H1 (cell line): ENCODE data around the gene GAPDH.

ENCODE experiments used
- ATF2 ChIP-seq: IDR thresholded peaks from 2 replicates; pipeline ENCODE4 v1.6.1; 2012; ENCODE audit warnings: low read length, inconsistent platforms
- CBX5 ChIP-seq: fragments of 300-800, 300-1000 bp; sonication (generic); IDR thresholded peaks from 2 replicates; pipeline ENCODE4 v1.7.1; 2016; ENCODE audit warnings: antibody characterized with exemption, low read length, low read depth
- CREB1 ChIP-seq: IDR thresholded peaks from 2 replicates; pipeline ENCODE4 v1.6.1; 2012; ENCODE audit warnings: inconsistent platforms
- CTCF ChIP-seq, 3 experiments: IDR thresholded peaks; 1 replicate in 2 of 3; 2 replicates in 1 of 3; pipeline versions ENCODE4 v1.5.1 to v1.6.1; 2011; ENCODE audit warnings: low read length in 3 of 3, mild to moderate bottlenecking in 3 of 3, inconsistent platforms in 2 of 3, low read depth in 1 of 3, moderate library complexity in 1 of 3; ENCODE audit not compliant: insufficient read depth in 1 of 3; ENCODE audit errors: control extremely low read depth in 1 of 3
- EGR1 ChIP-seq: IDR thresholded peaks from 2 replicates; pipeline ENCODE4 v1.6.1; 2011; ENCODE audit warnings: low read depth, low read length, borderline replicate concordance
- EZH2 ChIP-seq: fragments of 200-600 bp; sonication (generic); IDR thresholded peaks from 2 replicates; pipeline ENCODE4 v1.7.1; 2012; ENCODE audit warnings: low read depth, mild to moderate bottlenecking, moderate library complexity, low read length, inconsistent platforms; ENCODE audit not compliant: severe bottlenecking
- POLR2A ChIP-seq, 2 experiments: IDR thresholded peaks; 1 replicate in 1 of 2; 2 replicates in 1 of 2; pipeline ENCODE4 v1.6.1; 2011; ENCODE audit warnings: low read depth in 2 of 2, low read length in 2 of 2, mild to moderate bottlenecking in 2 of 2; ENCODE audit errors: control extremely low read depth in 1 of 2
- POLR2AphosphoS5 ChIP-seq: IDR thresholded peaks from 2 replicates; pipeline ENCODE4 v1.6.1; 2011; ENCODE audit warnings: low read depth, low read length

GRCh38 chr12:6555018-6555691, 20.8 kb downstream of the GAPDH start:
- TF ChIP-seq POLR2A (IDR thresholded peaks at IDR 0.05; ENCODE audit: control extremely low read depth in 1 of 2, low read depth in 2 of 2, low read length in 2 of 2) (no peak), CREB1 (no peak), CTCF (IDR thresholded peaks at IDR 0.05; ENCODE audit: control extremely low read depth in 1 of 3, insufficient read depth in 1 of 3, low read depth in 1 of 3, low read length in 3 of 3) (no peak), EGR1 (no peak), POLR2AphosphoS5 (no peak), ATF2 (no peak), CBX5 (no peak), EZH2 (no peak)
